NCI-H1436 treated with DMSO at 0.1 percent for 48 hours (cell line): ENCODE data around the gene YPEL1.
"Not testable (repeated sequence)": the region's sequence is repeated elsewhere in the genome, so short reads cannot be mapped to it uniquely, and the experiment has no call there.

Experiments used
- DNase-seq: peaks from one replicate; lab custom pipeline; 2025; lab: John Stamatoyannopoulos, UW

Gene YPEL1

GRCh38 chr22:21721195-21721852 lies 14.3 kb downstream of the YPEL1 start:
- DNase-seq = not testable (repeated sequence)

- DNase-seq = not testable (repeated sequence)
Measured at GRCh38 chr22:21720191-21720859, 15.3 kb downstream of the YPEL1 start.

GRCh38 chr22:21719024-21719423 lies 16.6 kb downstream of the YPEL1 start:
- no peak for DNase-seq

GRCh38 chr22:21718499-21718898 lies 17.1 kb downstream of the YPEL1 start:
- no peak for DNase-seq

GRCh38 chr22:21716395-21717122 lies 19.0 kb downstream of the YPEL1 start:
- not testable (repeated sequence) for DNase-seq

- DNase-seq = no peak
Measured at GRCh38 chr22:21714786-21715185, 20.8 kb downstream of the YPEL1 start.

GRCh38 chr22:21714059-21714770 lies 21.4 kb downstream of the YPEL1 start:
- no peak for DNase-seq

GRCh38 chr22:21713428-21714058 lies 22.1 kb downstream of the YPEL1 start:
- DNase-seq = no peak

GRCh38 chr22:21712751-21713427 lies 22.7 kb downstream of the YPEL1 start:
- DNase-seq = no peak

GRCh38 chr22:21711851-21712250 lies 23.7 kb downstream of the YPEL1 start:
- DNase-seq = no peak

- no peak for DNase-seq
Measured at GRCh38 chr22:21710156-21710555, 25.4 kb downstream of the YPEL1 start.

GRCh38 chr22:21709688-21710087 lies 25.9 kb downstream of the YPEL1 start:
- no peak for DNase-seq

- DNase-seq = no peak
Measured at GRCh38 chr22:21708960-21709359, 26.6 kb downstream of the YPEL1 start.

GRCh38 chr22:21707677-21708076 lies 27.9 kb downstream of the YPEL1 start:
- no peak for DNase-seq

- DNase-seq = no peak
Measured at GRCh38 chr22:21703684-21704316, 31.8 kb downstream of the YPEL1 start.

GRCh38 chr22:21702700-21703683 lies 32.6 kb downstream of the YPEL1 start:
- no peak for DNase-seq

- no peak for DNase-seq
Measured at GRCh38 chr22:21702094-21702493, 33.5 kb downstream of the YPEL1 start.

GRCh38 chr22:21701384-21701971 lies 34.1 kb downstream of the YPEL1 start:
- no peak for DNase-seq

GRCh38 chr22:21700822-21701221 lies 34.8 kb downstream of the YPEL1 start:
- no peak for DNase-seq
